Prostate gland (tissue), 2 donors: ENCODE results near the gene G6PC3. TPM values are rescaled to one million over a fixed set of nuclear protein-coding genes. Genes with fewer than 3 reads are reported as not detected.

Experiments
- DNase-seq: peaks from one replicate; pipeline ENCODE4 v3.0.0-alpha.2; 2019; ENCODE audit warnings: low spot score
- H3K27ac ChIP-seq, 2 donors: fragments of 200-600 bp; sonication (generic); 2 replicates each; pipeline ENCODE4 v1.5.1; 2017 to 2019
- H3K27me3 ChIP-seq: fragments of 200-600 bp; sonication (generic); replicated peaks from 2 replicates; pipeline ENCODE4 v1.5.1; 2019; ENCODE audit not compliant: insufficient read depth
- H3K36me3 ChIP-seq, 2 donors: fragments of 200-600 bp; sonication (generic); 1 replicate in 1 of 2; 2 replicates in 1 of 2; pipeline versions ENCODE4 v1.5.1 to v1.8.1; 2017 to 2019
- H3K4me1 ChIP-seq: fragments of 200-600 bp; sonication (generic); replicated peaks from 2 replicates; pipeline ENCODE4 v1.5.1; 2019
- H3K4me3 ChIP-seq, 2 donors: fragments of 200-600 bp; sonication (generic); 2 replicates each; pipeline ENCODE4 v1.5.1; 2017 to 2019
- H3K9me3 ChIP-seq: fragments of 200-600 bp; sonication (generic); 2 replicates; pipeline ENCODE4 v1.5.1; 2017
- CTCF ChIP-seq, 4 experiments: fragments of 200-600 bp in 2 of 4; fragments of 450-650 bp in 2 of 4; sonication (generic) in 2 of 4; IDR thresholded peaks; 1 replicate in 3 of 4; 2 replicates in 1 of 4; pipeline ENCODE4 v1.5.1; 2016 to 2019; ENCODE audit warnings: antibody characterized with exemption in 4 of 4, mild to moderate bottlenecking in 2 of 4, moderate library complexity in 2 of 4
- POLR2A ChIP-seq: fragments of 450-650 bp; IDR thresholded peaks from one replicate; pipeline ENCODE4 v1.6.1; 2016; ENCODE audit warnings: antibody characterized with exemption, mild to moderate bottlenecking
- POLR2AphosphoS5 ChIP-seq: sonication (generic); formaldehyde crosslinking; IDR thresholded peaks from one replicate; pipeline ENCODE4 v1.6.1; 2017; ENCODE audit warnings: antibody characterized with exemption
- WGBS: methylation state at CpG from one replicate; pipeline ENCODE4 v1.1.5; 2018; 5-methylcytosine and 5-hydroxymethylcytosine counted together
- intact Hi-C: fragments of 100-400 bp; cut with DNase I; formaldehyde crosslinking; loops from one replicate; pipeline ENCODE4 v1.14.2; 2022
- total RNA-seq, 2 donors: library from RNA; depleted of rRNA; stranded (reverse); fragments of >200 nt; gene quantifications; one replicate each; pipeline ENCODE4 v1.1.0, GENCODE V29; 2016

G6PC3 gene
- total RNA-seq, 2 donors from 2014 or later = 68.9 to 84.8 TPM

- Histone ChIP-seq H3K36me3 (peaks cover 0 to 8% of the 10 kb centered on the region in 2 donors), H3K4me1 (peaks cover 15% of the 10 kb centered on the region), H3K27me3 (no peaks in the 10 kb centered on the region), H3K4me3 (no peak overlapping the region), H3K27ac (no peak overlapping the region), H3K9me3 (no peaks in the 10 kb centered on the region)
- intact Hi-C loops = no loop called here
- WGBS = 80% methylated on average over 21 of the region's 21 CpGs
- TF ChIP-seq CTCF (IDR thresholded peaks at IDR 0.05) (no peak), POLR2AphosphoS5 (no peak), POLR2A (no peak)
- DNase-seq = no peak
Observed at GRCh38 chr17:44082256-44082927, 11.9 kb downstream of the G6PC3 start.

DNA sequence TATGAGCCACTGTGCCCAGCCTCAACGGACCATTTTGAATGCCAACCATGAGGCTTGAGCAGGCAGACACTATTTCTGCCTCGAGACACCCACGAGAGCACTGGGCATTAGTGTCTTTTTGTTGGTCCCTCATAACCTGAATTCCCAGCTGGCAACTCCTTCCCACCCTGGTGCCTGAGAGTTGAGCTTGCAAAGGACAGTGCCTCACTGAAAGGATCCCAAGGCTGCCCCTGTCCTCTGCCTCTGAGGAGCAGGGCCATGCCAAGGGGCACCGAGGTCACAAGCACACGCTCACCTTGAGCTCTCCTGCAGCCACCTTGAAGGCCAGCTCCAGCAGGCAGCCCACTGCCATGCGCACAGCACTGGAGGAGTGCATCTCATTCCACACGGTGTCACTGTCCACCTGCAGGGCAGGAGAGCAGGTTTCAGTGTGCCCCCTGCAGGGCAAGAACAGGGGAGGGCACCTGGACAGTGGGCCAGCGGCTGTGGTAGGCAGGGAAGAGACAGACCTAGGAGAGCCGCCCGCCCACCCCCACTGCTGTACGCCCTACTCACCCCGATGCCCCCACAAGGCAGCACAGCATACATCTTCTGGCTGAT, 12.8 kb downstream of the G6PC3 start:
- peaks cover 6% of the 10 kb centered on the region for H3K4me1 ChIP-seq
- peaks cover 0 to 9% of the 10 kb centered on the region in 2 donors for H3K36me3 ChIP-seq
- H3K27ac ChIP-seq = no peak overlapping the region
- intact Hi-C loops = no loop called here
- H3K9me3 ChIP-seq = no peaks in the 10 kb centered on the region
- TF ChIP-seq CTCF (IDR thresholded peaks at IDR 0.05) = peak in 1 of 4 experiments; percentile 12
- TF ChIP-seq POLR2A = no peak
- no peak overlapping the region for H3K4me3 ChIP-seq
- 84% methylated on average over 12 of the region's 12 CpGs for WGBS
- no peak for DNase-seq
- H3K27me3 ChIP-seq = no peaks in the 10 kb centered on the region

GRCh38 chr17:44084131-44084538, 13.6 kb downstream of the G6PC3 start:
- H3K36me3 ChIP-seq = peaks cover 7 to 12% of the 10 kb centered on the region in 2 donors
- WGBS = 70% methylated on average over 10 of the region's 10 CpGs
- H3K4me1 ChIP-seq = peaks cover 4% of the 10 kb centered on the region
- TF ChIP-seq POLR2A = no peak
- no peak for TF ChIP-seq POLR2AphosphoS5
- peak in 1 of 4 experiments; percentile 11 for TF ChIP-seq CTCF (IDR thresholded peaks at IDR 0.05)
- no peak for DNase-seq
- H3K4me3 ChIP-seq = no peak overlapping the region
- no peak overlapping the region for H3K27ac ChIP-seq
- H3K9me3 ChIP-seq = no peaks in the 10 kb centered on the region
- H3K27me3 ChIP-seq = no peaks in the 10 kb centered on the region
- intact Hi-C loops = no loop called here

DNA sequence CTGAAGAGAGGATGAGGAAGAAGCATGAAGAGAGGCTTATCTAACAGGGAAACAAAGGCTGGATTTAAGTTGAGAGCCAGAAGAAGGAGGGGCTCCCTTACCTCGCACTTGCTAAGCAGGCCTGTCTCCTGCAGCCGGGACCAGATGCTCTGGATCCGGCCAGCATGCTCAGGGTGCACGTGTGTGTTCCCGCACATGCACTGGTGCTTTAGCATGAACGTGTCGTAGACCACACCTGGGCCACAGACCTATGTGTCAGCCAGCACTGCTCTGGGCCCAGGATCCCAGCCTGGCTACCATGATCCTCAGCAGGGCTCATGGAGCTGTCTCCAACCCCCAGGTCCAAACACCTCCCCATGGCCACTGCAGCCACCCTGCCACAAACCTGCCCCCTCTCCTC, 14.4 kb downstream of the G6PC3 start:
- no peak for DNase-seq
- no peak for TF ChIP-seq POLR2AphosphoS5
- TF ChIP-seq POLR2A = no peak
- TF ChIP-seq CTCF (IDR thresholded peaks at IDR 0.05) = no peak
- H3K36me3 ChIP-seq = peaks cover 7 to 12% of the 10 kb centered on the region in 2 donors
- no peak overlapping the region for H3K27ac ChIP-seq
- intact Hi-C loops = no loop called here
- H3K4me1 ChIP-seq = peaks cover 4% of the 10 kb centered on the region
- WGBS = 78% methylated on average over 7 of the region's 7 CpGs
- H3K27me3 ChIP-seq = no peaks in the 10 kb centered on the region
- no peak overlapping the region for H3K4me3 ChIP-seq
- no peaks in the 10 kb centered on the region for H3K9me3 ChIP-seq

DNA sequence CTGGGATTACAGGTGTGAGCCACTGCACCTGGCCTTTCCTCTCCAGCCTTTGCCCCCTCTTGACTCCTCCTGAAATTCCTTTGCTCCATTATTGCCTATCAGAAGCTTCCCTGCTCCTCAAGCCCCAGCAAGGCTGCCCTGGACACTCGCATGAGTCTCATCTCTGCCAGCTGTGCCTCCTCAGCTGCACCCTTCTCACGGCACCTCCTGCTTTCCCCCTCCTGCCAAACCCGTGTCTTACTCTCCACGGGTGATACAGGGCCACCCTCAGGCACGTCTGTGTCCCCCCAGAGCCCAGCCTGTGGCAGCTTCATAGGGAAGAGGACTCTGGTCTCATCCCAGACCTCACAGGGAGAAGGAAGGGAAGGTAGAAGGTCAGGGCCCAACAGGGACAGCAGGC, 15.4 kb downstream of the G6PC3 start:
- Histone ChIP-seq H3K4me3 (no peak overlapping the region), H3K4me1 (peaks cover 4% of the 10 kb centered on the region), H3K27me3 (no peaks in the 10 kb centered on the region), H3K27ac (peak overlapping the region; percentile 6 to 45), H3K36me3 (peaks cover 7% of the 10 kb centered on the region in 2 donors), H3K9me3 (no peaks in the 10 kb centered on the region)
- intact Hi-C loops = no loop called here
- 50% methylated on average over 5 of the region's 5 CpGs for WGBS
- TF ChIP-seq POLR2A (no peak), CTCF (IDR thresholded peaks at IDR 0.05) (no peak)
- no peak for DNase-seq
